ENCODE data around the gene PCDH12. TPM values are rescaled to one million over a fixed set of nuclear protein-coding genes. Genes with fewer than 3 reads are reported as not detected.

The PCDH12 gene
- total RNA-seq, 1 donor from 2014 or later = under 0.01 TPM

DNA sequence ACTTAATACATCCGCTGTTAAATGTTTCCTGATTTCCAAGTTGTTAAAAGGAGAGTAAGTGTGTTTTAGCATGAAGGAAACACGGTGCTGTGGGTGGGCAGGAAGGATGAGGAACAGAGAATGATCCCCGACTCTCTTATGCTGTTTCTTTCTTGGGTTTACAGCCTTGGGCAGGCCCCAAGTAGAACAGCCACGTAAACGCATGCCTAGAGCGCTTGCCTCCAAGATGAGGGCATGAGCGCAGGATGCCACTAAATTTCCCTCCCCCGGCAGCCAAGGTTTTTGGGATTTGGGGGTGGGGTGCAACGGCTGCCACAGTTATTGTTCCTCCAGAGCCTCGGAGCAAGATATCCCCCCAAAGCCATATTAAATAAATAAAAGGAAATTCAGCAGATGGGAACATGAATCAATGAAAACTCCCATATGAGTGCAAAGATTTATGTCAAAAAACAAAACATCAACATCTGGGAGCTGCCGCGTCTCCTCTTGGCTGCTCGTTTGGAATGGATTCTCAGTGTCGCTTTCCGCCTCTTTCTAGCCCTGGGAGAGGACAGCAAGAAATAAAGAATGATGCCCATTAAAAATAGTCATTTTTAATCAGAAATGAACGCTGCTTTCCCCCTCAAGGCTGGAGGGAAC is 44.3 kb downstream of the PCDH12 start:
- Histone ChIP-seq H3K4me3 (ENCODE audit: low read depth, low read length) (no peak overlapping the region), H3K27me3 (ENCODE audit: control insufficient read depth, insufficient read depth, low read length) (peaks cover 1% of the 10 kb centered on the region), H3K36me3 (ENCODE audit: control insufficient read depth, insufficient read depth, low read length) (no peaks in the 10 kb centered on the region)
- DNase-seq (ENCODE audit: low read depth) (no peak), FAIRE-seq (no peak)
- TF ChIP-seq, protein P1, sequence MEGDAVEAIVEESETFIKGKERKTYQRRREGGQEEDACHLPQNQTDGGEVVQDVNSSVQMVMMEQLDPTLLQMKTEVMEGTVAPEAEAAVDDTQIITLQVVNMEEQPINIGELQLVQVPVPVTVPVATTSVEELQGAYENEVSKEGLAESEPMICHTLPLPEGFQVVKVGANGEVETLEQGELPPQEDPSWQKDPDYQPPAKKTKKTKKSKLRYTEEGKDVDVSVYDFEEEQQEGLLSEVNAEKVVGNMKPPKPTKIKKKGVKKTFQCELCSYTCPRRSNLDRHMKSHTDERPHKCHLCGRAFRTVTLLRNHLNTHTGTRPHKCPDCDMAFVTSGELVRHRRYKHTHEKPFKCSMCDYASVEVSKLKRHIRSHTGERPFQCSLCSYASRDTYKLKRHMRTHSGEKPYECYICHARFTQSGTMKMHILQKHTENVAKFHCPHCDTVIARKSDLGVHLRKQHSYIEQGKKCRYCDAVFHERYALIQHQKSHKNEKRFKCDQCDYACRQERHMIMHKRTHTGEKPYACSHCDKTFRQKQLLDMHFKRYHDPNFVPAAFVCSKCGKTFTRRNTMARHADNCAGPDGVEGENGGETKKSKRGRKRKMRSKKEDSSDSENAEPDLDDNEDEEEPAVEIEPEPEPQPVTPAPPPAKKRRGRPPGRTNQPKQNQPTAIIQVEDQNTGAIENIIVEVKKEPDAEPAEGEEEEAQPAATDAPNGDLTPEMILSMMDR (IDR thresholded peaks at IDR 0.05; ENCODE audit: insufficient read depth, low read length, severe bottlenecking) = no peak

DNA sequence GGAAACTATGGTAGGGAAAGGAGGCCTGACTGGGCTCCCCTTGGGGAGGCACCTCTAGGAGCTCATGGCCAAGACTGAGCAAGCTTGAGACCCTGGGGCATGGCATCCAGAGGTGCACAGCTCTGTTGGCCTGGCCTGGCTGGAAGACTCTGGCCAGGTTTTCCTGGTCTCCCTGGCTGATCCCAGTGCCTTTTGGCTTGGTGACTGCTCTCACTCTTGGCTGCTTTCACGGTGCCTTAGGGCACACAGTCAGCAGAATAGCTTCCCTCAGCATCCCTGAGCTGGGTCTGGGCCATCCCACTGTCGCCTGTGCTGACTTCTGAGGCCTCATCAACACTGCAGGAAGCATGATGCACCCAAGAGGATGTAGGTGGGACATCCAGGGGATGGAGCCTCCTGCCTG is 47.7 kb downstream of the PCDH12 start:
- H3K36me3 ChIP-seq (ENCODE audit: control insufficient read depth, insufficient read depth, low read length) = no peaks in the 10 kb centered on the region
- DNase-seq (ENCODE audit: low read depth) = peak; percentile 51
- no peaks in the 10 kb centered on the region for H3K27me3 ChIP-seq (ENCODE audit: control insufficient read depth, insufficient read depth, low read length)
- TF ChIP-seq, protein P1 (IDR thresholded peaks at IDR 0.05; ENCODE audit: insufficient read depth, low read length, severe bottlenecking) = no peak
- no peak overlapping the region for H3K4me3 ChIP-seq (ENCODE audit: low read depth, low read length)
- no peak for FAIRE-seq

DNA sequence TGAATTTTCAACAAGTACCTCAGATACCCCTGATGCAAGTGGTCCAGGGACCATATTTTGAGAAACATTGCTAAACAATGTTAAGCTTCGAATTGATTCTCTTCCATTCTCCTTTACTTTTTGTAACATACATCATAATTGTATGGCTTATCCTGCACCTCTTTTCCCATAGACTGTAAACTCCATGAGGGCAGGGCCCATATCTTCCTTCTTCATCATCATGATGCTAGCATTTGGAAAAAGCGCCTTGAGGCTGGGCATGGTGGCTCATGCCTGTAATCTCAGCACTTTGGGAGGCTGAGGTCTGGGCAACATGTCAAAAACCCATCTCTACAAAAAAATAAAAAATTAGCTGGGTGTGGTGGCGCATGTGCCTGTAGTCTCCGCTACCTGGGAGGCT is 48.8 kb downstream of the PCDH12 start:
- DNase-seq (ENCODE audit: low read depth) (no peak), FAIRE-seq (no peak)
- H3K27me3 ChIP-seq (ENCODE audit: control insufficient read depth, insufficient read depth, low read length) = no peaks in the 10 kb centered on the region
- no peaks in the 10 kb centered on the region for H3K36me3 ChIP-seq (ENCODE audit: control insufficient read depth, insufficient read depth, low read length)
- TF ChIP-seq, protein P1 (IDR thresholded peaks at IDR 0.05; ENCODE audit: insufficient read depth, low read length, severe bottlenecking) = no peak
- H3K4me3 ChIP-seq (ENCODE audit: low read depth, low read length) = no peak overlapping the region

DNA sequence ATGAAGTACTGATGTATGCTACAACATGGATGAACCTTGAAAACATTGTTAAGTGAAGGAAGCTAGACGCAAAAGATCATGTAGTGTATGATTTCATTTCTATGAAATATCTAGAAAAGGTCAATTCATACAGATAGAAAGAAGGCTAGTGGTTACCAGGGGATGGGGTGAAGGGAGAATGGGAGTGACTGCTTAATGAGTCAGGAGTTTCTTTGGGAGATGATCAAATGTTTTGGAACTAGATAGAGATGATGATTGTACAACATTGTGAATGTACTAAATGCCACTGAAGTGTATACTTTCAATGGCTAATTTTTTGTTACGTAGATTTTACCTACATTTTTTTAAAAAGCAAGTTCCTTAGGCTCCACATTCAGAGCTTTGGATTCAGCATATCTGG is 49.2 kb downstream of the PCDH12 start:
- no peaks in the 10 kb centered on the region for H3K36me3 ChIP-seq (ENCODE audit: control insufficient read depth, insufficient read depth, low read length)
- H3K27me3 ChIP-seq (ENCODE audit: control insufficient read depth, insufficient read depth, low read length) = no peaks in the 10 kb centered on the region
- FAIRE-seq = no peak
- TF ChIP-seq, protein P1 (IDR thresholded peaks at IDR 0.05; ENCODE audit: insufficient read depth, low read length, severe bottlenecking) = no peak
- H3K4me3 ChIP-seq (ENCODE audit: low read depth, low read length) = no peak overlapping the region
- peak; percentile 59 for DNase-seq (ENCODE audit: low read depth)

DNA sequence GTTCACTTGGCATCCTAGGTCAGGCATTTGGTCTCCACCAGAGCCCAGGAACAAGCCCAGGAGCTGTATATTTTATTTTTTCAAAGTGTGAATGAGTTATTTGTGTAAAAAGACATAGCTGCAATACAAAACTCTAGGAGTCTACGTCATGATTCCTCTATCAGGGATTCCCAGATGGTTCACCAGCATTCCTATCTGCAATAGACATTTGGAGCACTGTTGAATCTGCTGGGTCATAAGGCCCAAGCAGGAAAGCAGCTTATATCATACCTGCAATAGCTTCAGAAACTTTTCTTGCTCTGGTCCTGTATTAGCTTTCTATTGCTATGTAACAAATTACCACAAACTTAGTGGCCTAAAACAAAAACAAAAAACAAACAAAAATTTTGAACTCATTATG is 51.0 kb downstream of the PCDH12 start:
- H3K4me3 ChIP-seq (ENCODE audit: low read depth, low read length) = no peak overlapping the region
- DNase-seq (ENCODE audit: low read depth) (no peak), FAIRE-seq (no peak)

More for the DNA sequence above, 51.0 kb downstream of the PCDH12 start:
- Histone ChIP-seq H3K36me3 (ENCODE audit: control insufficient read depth, insufficient read depth, low read length) (no peaks in the 10 kb centered on the region), H3K27me3 (ENCODE audit: control insufficient read depth, insufficient read depth, low read length) (peaks cover 3% of the 10 kb centered on the region)
- TF ChIP-seq, protein P1 (IDR thresholded peaks at IDR 0.05; ENCODE audit: insufficient read depth, low read length, severe bottlenecking) = no peak

Measured in bronchial epithelial cell (primary cell).